Heart left ventricle (tissue), 13 donors: ENCODE data around the gene RHOT2.

Experiments used
- POLR2A ChIP-seq, 2 donors: fragments of 450-650 bp; IDR thresholded peaks; one replicate each; pipeline ENCODE4 v1.6.1; 2017; ENCODE audit warnings: antibody characterized with exemption in 2 of 2, mild to moderate bottlenecking in 2 of 2, moderate library complexity in 2 of 2
- TF ChIP-seq, protein P1 (sequence below), 12 donors: fragments of 200-600 bp; sonication (generic) in 4 of 12; IDR thresholded peaks; one replicate each; pipeline versions ENCODE4 v1.5.0 to v1.8.0; 2018 to 2022; ENCODE audit warnings: antibody characterized with exemption in 12 of 12, mild to moderate bottlenecking in 5 of 12
- donor health status: ischemic (EF 13 %, LVEDD 7.1; RV severe dilation, severe dysfunction).
- donor health status: DM: no; HTN: yes; CAD: no.
- donor health status: DM: no; HTN: no; CAD: no.
- donor health status: ischemic (EF 25% LVEDD 6.9; RV normal size, moderate dysfunction).
- donor health status: ischemic (EF 25% LVEDD 5.7; RV mildly dilated, moderate dysfunction).
- donor health status: ischemic (EF 35%, LVEDD 5.7; RV mildly dilated, moderate dysfunction).
- donor health status: nonischemic (EF 11% LVEDD 7.7; RV severe dilation, severe dysfunction).
- donor health status: DM: yes; HTN: yes; CAD: no.
- donor health status: PGD.
- donor health status: ischemic (EF 29% LVEDD 5.4; RV normal size, mild dysfunction).
- donor health status: nonischemic (EF 23%, LVEDD 6.1; RV moderate dilation, normal function).

DNA sequence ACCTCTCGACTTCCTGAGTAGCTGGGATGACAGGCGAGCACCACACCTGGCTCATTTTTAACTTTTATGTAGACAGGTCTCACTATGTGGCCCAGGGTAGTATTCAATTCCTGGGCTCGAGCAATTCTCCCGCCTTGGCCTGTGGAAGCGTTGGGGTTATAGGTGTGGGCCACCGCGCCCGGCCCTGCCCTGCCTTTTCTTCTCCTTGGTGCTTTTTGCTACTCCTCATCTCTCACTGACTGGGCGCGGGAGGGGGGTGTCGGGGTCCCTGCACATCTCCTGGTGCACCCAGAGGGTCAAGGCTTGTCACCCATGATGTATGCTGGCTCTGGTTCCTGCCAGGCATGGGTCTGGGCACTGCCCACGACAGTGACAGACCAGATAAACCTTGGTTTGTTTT is 23.4 kb upstream of the RHOT2 start:
- TF ChIP-seq, protein P1, sequence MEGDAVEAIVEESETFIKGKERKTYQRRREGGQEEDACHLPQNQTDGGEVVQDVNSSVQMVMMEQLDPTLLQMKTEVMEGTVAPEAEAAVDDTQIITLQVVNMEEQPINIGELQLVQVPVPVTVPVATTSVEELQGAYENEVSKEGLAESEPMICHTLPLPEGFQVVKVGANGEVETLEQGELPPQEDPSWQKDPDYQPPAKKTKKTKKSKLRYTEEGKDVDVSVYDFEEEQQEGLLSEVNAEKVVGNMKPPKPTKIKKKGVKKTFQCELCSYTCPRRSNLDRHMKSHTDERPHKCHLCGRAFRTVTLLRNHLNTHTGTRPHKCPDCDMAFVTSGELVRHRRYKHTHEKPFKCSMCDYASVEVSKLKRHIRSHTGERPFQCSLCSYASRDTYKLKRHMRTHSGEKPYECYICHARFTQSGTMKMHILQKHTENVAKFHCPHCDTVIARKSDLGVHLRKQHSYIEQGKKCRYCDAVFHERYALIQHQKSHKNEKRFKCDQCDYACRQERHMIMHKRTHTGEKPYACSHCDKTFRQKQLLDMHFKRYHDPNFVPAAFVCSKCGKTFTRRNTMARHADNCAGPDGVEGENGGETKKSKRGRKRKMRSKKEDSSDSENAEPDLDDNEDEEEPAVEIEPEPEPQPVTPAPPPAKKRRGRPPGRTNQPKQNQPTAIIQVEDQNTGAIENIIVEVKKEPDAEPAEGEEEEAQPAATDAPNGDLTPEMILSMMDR (IDR thresholded peaks at IDR 0.05), result no peak
- TF ChIP-seq POLR2A (IDR thresholded peaks at IDR 0.05), result no peak
